DMS53 treated with DMSO at 0.1 percent for 48 hours (cell line): ENCODE measurements around the gene DNAJC17.

Experiments used
- DNase-seq: peaks from one replicate; lab custom pipeline; 2025; ENCODE audit not compliant: unreplicated experiment; lab: John Stamatoyannopoulos, UW

Gene DNAJC17

DNA sequence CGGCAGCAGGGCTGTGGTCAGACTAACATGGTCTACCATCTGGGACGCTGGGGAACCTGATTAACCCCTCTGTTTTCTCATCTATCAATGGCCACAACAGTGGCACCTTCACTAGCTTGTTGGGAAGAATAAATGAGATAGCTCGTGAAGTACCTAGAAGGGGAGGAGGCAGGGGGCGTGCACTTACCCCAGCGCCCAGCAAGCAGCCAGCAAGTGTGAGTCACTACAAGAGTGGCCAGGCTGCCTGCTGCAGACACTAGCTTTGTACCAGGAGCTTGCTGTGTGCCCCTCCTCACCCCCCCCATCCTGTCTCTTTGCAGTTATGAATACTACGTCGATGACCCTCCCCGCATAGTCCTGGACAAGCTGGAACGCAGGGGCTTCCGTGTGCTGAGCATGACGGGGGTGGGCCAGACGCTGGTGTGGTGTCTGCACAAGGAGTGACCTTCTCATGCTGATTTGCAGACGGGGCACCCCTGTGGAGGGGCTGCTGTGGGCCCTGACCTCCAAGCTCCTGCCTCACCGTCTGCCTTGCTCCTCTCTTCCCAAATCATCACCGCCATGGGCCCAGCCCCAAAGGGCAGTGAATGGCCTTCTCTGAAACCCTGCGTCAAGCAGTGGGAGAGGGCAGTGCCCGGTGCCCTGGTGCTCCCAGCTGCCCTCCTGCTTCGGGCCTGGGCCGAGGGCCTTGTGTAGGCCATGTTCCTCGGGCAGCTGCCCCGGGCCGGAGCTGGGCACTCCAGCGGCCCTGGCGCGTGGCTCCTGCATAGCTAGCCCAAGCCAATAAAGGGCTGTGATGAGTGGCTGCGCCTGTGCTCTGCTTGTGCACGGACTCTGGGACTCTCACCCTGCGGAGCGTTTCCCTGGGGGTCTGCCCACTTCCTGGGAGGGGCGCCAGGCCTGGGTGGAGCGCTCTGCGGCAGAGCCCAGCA lies 40.1 kb downstream of the DNAJC17 start:
- no peak for DNase-seq

- no peak for DNase-seq
Measured at GRCh38 chr15:40766194-40766815, 41.0 kb downstream of the DNAJC17 start.

DNA sequence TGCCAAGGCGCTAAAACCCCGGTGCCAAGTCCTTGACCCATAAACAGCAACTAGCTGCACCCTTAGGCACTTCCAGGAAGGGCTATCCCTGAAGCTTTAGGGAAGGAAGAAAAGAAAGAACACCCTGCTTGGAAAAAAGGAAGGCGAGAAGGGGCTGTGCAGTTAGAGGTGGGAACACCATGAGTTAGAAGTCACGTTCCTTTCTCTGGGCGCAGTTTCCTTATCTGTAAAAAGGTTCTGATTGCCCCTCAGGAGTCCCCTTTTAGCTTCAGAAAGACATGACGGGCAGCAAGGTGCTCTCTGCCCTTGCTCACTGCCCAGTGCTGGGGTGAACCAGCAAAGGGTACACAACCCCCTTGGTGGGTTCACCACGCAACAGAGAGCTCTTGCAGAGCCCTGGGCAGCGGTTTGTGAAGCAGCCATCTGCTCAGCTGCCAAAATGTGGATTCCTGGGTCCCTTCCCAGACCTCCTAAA lies 42.6 kb downstream of the DNAJC17 start:
- DNase-seq, result no peak

- DNase-seq, result no peak
Measured at GRCh38 chr15:40763801-40764628, 43.3 kb downstream of the DNAJC17 start, which contains the start of gene GCHFR. TSS of gene GCHFR (plus strand) at chr15:40764068. CDS start at chr15:40764181, 113 bp downstream.

DNA sequence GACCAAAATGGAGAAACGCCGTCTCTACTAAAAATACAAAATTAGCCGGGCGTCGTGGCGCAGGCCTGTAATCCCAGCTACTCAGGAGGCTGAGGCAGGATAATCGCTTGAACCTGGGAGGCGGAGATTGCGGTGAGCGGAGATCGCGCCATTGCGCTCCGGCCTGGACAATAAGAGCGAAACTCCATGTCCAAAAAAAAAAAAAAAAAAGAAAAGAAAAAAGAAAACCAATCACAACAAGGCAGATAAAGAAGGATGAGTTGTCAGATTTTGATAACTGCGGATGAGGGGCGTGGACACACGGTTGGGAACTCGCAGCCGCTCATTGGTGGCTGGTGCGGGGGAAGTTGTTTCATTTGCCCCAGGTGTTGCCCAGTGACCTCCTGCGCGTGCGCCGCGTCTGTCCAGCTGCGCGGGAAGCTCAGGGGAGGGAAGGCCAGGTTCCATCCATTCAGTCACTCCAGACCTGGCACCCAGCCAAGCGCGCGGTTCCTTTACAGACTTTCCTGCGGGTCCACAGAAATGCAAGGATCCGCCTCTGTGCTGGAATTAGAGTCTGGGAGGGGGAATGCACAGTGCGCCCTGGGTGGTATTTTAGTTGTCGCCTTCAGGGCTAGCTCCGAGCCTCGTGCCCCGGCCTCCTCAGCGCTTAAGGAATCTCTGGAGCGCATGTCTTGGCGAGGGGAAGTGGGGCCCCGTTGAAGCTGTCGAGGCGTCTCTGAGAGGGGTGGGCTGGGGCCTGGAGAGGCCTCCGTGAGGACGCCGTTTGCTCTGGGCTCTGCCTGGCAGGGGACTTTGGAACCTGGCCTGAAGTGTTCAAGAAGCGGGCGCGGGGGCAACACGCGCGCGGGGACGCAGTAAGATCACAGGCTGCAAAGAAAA lies 44.1 kb downstream of the DNAJC17 start:
- peak; percentile 65 for DNase-seq

GRCh38 chr15:40759961-40760360 lies 47.3 kb downstream of the DNAJC17 start:
- DNase-seq, result no peak

DNA sequence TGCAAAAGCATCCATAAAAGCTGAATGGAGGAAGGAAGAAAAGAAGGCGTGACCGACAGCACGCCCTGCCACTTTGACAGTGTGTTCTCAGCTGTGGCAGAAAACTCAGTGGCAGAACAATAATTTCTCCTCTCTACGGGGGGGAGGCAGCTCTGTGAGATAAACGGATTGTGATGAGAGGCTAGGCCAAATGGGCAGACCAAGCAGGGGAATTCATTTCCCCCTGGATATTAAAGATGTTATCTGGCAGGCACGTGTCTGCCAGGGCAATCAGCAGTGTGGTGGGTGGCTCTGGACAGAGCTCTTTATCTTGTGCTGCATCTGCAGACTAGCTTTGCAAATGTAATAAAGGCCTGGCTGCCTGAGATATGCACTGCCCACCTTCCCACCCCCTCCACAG lies 50.3 kb downstream of the DNAJC17 start:
- no peak for DNase-seq

- DNase-seq, result no peak
Measured at GRCh38 chr15:40755812-40756208, 51.5 kb downstream of the DNAJC17 start.

- DNase-seq, result peak; percentile 81
Measured at GRCh38 chr15:40754883-40755811, 52.1 kb downstream of the DNAJC17 start, which contains the start of gene RMDN3. TSS of gene RMDN3 (minus strand) at chr15:40755254. CDS start at chr15:40754783, 471 bp downstream.

DNA sequence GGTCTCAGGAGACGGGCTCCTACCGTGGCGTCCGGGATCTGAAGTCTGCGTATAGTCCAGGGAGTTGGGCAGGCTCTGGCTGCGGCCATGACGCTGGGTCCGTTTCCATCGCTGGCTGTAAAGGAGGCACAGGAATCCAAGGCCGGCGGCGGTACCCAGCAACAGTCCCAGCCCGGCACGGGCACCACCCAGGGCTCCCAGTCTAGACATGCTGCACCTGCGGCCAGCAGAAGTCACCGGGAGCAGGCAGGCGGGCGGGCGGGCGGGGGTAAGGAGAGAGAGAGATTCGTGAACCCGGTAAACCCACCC lies 52.7 kb downstream of the DNAJC17 start:
- DNase-seq, result no peak

GRCh38 chr15:40751745-40752144 lies 55.5 kb downstream of the DNAJC17 start:
- DNase-seq, result no peak

- no peak for DNase-seq
Measured at GRCh38 chr15:40750885-40751284, 56.4 kb downstream of the DNAJC17 start.

GRCh38 chr15:40749151-40749630 lies 58.1 kb downstream of the DNAJC17 start:
- no peak for DNase-seq

GRCh38 chr15:40747685-40748631 lies 59.3 kb downstream of the DNAJC17 start:
- DNase-seq, result no peak

DNA sequence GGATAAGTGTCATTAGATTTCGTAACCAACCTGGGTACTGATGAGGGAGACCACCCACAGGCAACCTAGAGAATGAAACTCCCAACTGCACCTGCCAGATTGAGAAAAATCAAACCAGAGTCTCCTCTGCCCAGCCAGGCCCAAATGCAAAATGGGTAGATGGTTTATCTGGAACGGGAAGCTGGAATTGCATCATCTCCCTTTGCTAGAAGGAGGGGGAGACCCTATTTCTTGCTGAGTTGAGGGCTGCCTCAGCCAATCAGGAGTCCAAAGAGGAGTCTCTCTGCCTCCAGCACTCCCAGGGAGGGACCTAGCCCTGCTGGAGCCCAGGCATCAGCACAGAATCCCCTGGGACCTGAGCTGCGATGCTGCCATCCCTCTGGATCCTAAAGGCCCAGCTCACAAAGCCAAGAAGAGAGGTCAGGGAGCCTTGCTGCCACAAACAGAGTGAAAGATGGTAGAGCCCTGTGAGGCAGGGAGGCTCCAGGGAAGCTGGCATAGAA lies 60.3 kb downstream of the DNAJC17 start:
- DNase-seq, result no peak

DNA sequence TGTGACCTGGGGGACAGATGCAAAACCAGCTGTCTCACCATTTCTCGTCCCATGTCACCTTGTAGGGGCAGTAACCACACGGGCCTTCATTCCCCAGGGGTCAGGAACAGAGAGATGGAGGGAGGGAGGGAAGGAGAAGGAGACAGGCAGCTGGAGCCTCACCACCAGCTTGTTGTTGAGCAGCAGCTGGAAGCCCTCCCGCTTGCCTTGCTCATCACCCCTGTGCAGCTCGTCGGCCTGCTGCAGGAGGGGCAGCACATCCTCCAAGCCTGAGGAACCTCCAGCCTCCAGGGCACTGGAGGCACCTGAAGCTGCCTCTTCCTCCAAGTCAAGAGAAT lies 62.5 kb downstream of the DNAJC17 start:
- DNase-seq, result no peak

- DNase-seq, result no peak
Measured at GRCh38 chr15:40743921-40744814, 63.1 kb downstream of the DNAJC17 start.
